Left ventricle myocardium superior (tissue), 1 donor: ENCODE measurements around the gene TRIM51. TPM values are rescaled to one million over a fixed set of nuclear protein-coding genes. Genes with fewer than 3 reads are reported as not detected.
"Not testable (repeated sequence)": the region's sequence is repeated elsewhere in the genome, so short reads cannot be mapped to it uniquely, and the experiment has no call there.

Source experiments
- ATAC-seq: fragments of 200-7000 bp; cut with Tn5 transposase; one replicate; pipeline ENCODE4 v1.9.1; 2020; ENCODE audit warnings: mild to moderate bottlenecking, moderate library complexity
- DNase-seq: peaks from one replicate; pipeline ENCODE4 v3.0.0-alpha.2; 2020
- intact Hi-C: fragments of 100-400 bp; cut with micrococcal nuclease; formaldehyde crosslinking; loops from one replicate; pipeline ENCODE4 v1.11.0; 2022
- long read RNA-seq: library from polyadenylated mRNA; unstranded; transcript quantifications from one replicate; pipeline ENCODE4 v2.0.0, GENCODE V29; 2021
- total RNA-seq: library from RNA; stranded (reverse); fragmentation: NEBNext Ultra II Directional; extraction: Animal tissue kit (Norgen Biotek cat#: 25700); gene quantifications from one replicate; pipeline ENCODE4 v1.2.1, GENCODE V29; 2021
- donor health status: DM: no; HTN: yes; CAD: no; lungs with severe emphysema.

The TRIM51 gene
- total RNA-seq, result not detected
- long read RNA-seq, result 0 reads

- DNase-seq, intact Hi-C loops, ATAC-seq: not testable (repeated sequence)
These were observed at the start of gene TRIM51 for GRCh38 chr11:55882997-55883396. Gene TRIM51 (plus strand): TSS chr11:55883297. CDS start chr11:55885429, 2,132 bp downstream.

GRCh38 chr11:55838452-55838851 is 44.6 kb upstream of the TRIM51 start, which contains the start of gene OR5D16:
Gene OR5D16 (plus strand): TSS chr11:55838752. CDS start chr11:55838752, 0 bp downstream.
- DNase-seq, result no peak
- no peak for ATAC-seq
- intact Hi-C loops, result no loop called here

GRCh38 chr11:55847453-55847852 is 35.6 kb upstream of the TRIM51 start:
- no peak for DNase-seq
- no peak for ATAC-seq
- intact Hi-C loops, result no loop called here

GRCh38 chr11:55849037-55849436 is 34.1 kb upstream of the TRIM51 start:
- ATAC-seq, result no peak
- intact Hi-C loops, result no loop called here
- no peak for DNase-seq

GRCh38 chr11:55852141-55852540 is 31.0 kb upstream of the TRIM51 start:
- no peak for DNase-seq
- ATAC-seq, result no peak
- intact Hi-C loops, result no loop called here

- DNase-seq (no peak), ATAC-seq (no peak)
- intact Hi-C loops, result no loop called here
These were observed 28.4 kb upstream of the TRIM51 start for GRCh38 chr11:55854704-55855103.

- intact Hi-C loops, ATAC-seq, DNase-seq: not testable (repeated sequence)
These were observed 15.7 kb upstream of the TRIM51 start for GRCh38 chr11:55867354-55867753.

GRCh38 chr11:55872731-55873130 is 10.4 kb upstream of the TRIM51 start:
- DNase-seq, intact Hi-C loops, ATAC-seq: not testable (repeated sequence)

GRCh38 chr11:55873146-55873545 is 10.0 kb upstream of the TRIM51 start:
- ATAC-seq, intact Hi-C loops, DNase-seq: not testable (repeated sequence)

- ATAC-seq, intact Hi-C loops: not testable (repeated sequence)
These were observed 1.9 kb downstream of the TRIM51 start for GRCh38 chr11:55884995-55885394.

GRCh38 chr11:55885481-55885880 is 2.4 kb downstream of the TRIM51 start:
- intact Hi-C loops, result not testable (repeated sequence)

More at GRCh38 chr11:55884995-55885394, 1.9 kb downstream of the TRIM51 start:
- not testable (repeated sequence) for DNase-seq

GRCh38 chr11:55895216-55895615 is 12.1 kb downstream of the TRIM51 start:
- no peak for ATAC-seq
- intact Hi-C loops, result no loop called here
- DNase-seq, result no peak

More at GRCh38 chr11:55885481-55885880, 2.4 kb downstream of the TRIM51 start:
- not testable (repeated sequence) for DNase-seq, ATAC-seq

- ATAC-seq (no peak), DNase-seq (no peak)
- intact Hi-C loops, result no loop called here
These were observed 19.2 kb downstream of the TRIM51 start for GRCh38 chr11:55902308-55902707.

- DNase-seq (no peak), ATAC-seq (no peak)
These were observed 31.4 kb downstream of the TRIM51 start, which contains the start of gene OR5W2 for GRCh38 chr11:55914482-55914881. Gene OR5W2 (minus strand): TSS chr11:55914582. CDS start chr11:55914582, 0 bp downstream.

GRCh38 chr11:55920537-55920936 is 37.4 kb downstream of the TRIM51 start:
- no peak for DNase-seq
- ATAC-seq, result no peak
- intact Hi-C loops, result no loop called here

More at GRCh38 chr11:55914482-55914881, 31.4 kb downstream of the TRIM51 start, which contains the start of gene OR5W2:
- intact Hi-C loops, result no loop called here

- ATAC-seq (no peak), DNase-seq (no peak)
- intact Hi-C loops, result no loop called here
These were observed 53.2 kb downstream of the TRIM51 start, which contains the start of gene OR5I1 for GRCh38 chr11:55936300-55936699. Gene OR5I1 (minus strand): TSS chr11:55936400. CDS start chr11:55936400, 0 bp downstream.

Other genes starting within 250 kb of the TRIM51 start
- gene OR4P4, start 248.2 kb upstream of the TRIM51 start, total RNA-seq, result not detected
- not detected for gene OR4S2, start 235.0 kb upstream of the TRIM51 start, total RNA-seq
- gene OR4C6, start 221.1 kb upstream of the TRIM51 start, total RNA-seq, result not detected
- not detected for gene OR5D13, start 109.9 kb upstream of the TRIM51 start, total RNA-seq
- not detected for gene OR5D14, start 87.7 kb upstream of the TRIM51 start, total RNA-seq
- not detected for gene OR5L1, start 71.9 kb upstream of the TRIM51 start, total RNA-seq
- gene OR5D18, start 63.7 kb upstream of the TRIM51 start, total RNA-seq, result not detected
- gene OR5L2, start 56.1 kb upstream of the TRIM51 start, total RNA-seq, result not detected
- not detected for gene OR5D16, start 44.5 kb upstream of the TRIM51 start, total RNA-seq
- gene OR5W2, start 31.3 kb downstream of the TRIM51 start, total RNA-seq, result not detected
- not detected for gene OR5I1, start 53.1 kb downstream of the TRIM51 start, total RNA-seq
- gene OR10AG1, start 86.6 kb downstream of the TRIM51 start, total RNA-seq, result not detected
- gene OR5F1, start 111.3 kb downstream of the TRIM51 start, total RNA-seq, result not detected
- not detected for gene OR5AS1, start 144.4 kb downstream of the TRIM51 start, total RNA-seq
- gene OR8I2, start 210.0 kb downstream of the TRIM51 start, total RNA-seq, result not detected
- not detected for gene OR8H2, start 220.4 kb downstream of the TRIM51 start, total RNA-seq
- not detected for gene OR8H3, start 239.1 kb downstream of the TRIM51 start, total RNA-seq